SH-SY5Y (cell line): ENCODE measurements around the gene RFNG.

Experiments
- GATA2 ChIP-seq: IDR thresholded peaks from 2 replicates; pipeline ENCODE4 v1.6.1; 2011; ENCODE audit warnings: mild to moderate bottlenecking, low read depth, low read length
- GATA3 ChIP-seq: IDR thresholded peaks from 2 replicates; pipeline ENCODE4 v1.6.1; 2011; ENCODE audit warnings: low read depth, mild to moderate bottlenecking, low read length, moderate library complexity

DNA sequence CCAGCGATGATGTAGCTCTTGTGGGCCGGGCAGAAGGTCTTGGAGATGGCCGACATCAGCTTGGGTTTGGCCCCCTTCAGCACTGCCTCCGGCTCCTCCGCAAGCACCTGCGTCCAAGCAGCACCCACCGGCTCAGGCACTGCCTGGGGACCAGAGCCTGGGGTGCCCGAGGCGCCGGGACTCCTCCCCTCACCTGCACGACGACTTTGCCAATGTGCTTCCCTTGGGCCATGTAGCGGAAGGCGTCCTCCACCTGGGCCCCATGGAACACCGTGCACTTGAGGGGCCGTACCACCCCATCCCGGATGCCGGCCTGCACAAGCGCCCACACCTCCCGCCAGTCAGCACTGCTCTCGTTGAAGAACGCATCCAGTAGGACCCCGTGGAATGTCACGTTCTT is 31.4 kb upstream of the RFNG start:
- no peak for TF ChIP-seq GATA2
- no peak for TF ChIP-seq GATA3
